ENCODE measurements around the gene SKA2. TPM values are rescaled to one million over a fixed set of nuclear protein-coding genes. Genes with fewer than 3 reads are reported as not detected.
"Not testable (repeated sequence)": the region's sequence is repeated elsewhere in the genome, so short reads cannot be mapped to it uniquely, and the experiment has no call there.

SKA2 gene
- total RNA-seq, 1 donor from 2014 or later: 27.6 TPM

GRCh38 chr17:59097876-59098275 lies 57.1 kb downstream of the SKA2 start:
- DNase-seq (ENCODE audit: low spot score): no peak

GRCh38 chr17:59094861-59095530 lies 60.0 kb downstream of the SKA2 start:
- DNase-seq (ENCODE audit: low spot score): no peak

GRCh38 chr17:59093702-59094231 lies 61.2 kb downstream of the SKA2 start:
- peak; percentile 52 for DNase-seq (ENCODE audit: low spot score)

DNA sequence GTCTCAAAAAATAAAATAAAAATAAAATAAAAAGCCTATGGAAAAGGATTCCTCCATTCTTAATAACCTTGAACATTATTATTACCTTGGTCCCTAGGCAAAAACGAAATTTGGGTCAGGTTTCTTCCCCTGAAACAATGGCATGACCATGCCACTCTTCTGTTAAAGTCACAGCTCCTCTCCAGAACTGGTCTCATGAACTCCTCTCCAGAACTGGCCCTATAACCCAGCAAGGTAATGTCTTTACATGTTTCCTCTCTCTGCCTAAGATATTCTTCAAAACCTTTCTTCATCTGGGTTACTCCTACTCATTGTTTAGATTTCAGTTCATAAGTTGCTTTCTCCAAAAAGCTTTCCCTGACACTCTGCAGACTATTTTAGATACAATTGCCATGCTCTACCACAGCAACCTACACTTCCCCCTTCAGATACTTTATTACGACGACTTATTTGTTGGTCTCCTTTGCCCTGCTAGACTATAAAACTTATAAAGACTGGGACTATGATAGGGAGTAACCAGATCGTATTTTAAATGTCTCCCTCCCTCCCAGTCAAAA lies 61.8 kb downstream of the SKA2 start:
- no peak for DNase-seq (ENCODE audit: low spot score)

- DNase-seq (ENCODE audit: low spot score): not testable (repeated sequence)
Observed at GRCh38 chr17:59090593-59090992, 64.4 kb downstream of the SKA2 start.

GRCh38 chr17:59084154-59084553 lies 70.8 kb downstream of the SKA2 start:
- no peak for DNase-seq (ENCODE audit: low spot score)

- no peak for DNase-seq (ENCODE audit: low spot score)
Observed at GRCh38 chr17:59074494-59074893, 80.5 kb downstream of the SKA2 start.

DNA sequence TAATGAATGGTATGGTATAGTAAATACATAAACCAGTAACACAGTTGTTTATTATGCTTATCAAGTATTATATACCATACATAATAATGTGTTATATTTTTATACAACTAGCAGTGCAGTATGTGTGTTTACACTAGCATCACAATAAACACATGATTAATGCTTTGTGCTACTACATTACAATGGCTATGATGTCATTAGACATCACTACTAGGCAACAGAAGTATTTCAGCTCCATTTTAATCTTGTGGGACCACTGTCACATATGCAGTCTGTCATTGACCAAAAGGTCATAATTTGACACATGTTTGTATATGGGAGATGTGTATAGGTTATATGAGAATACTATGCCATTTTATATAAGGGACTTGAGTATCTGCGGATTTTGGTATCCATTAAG lies 81.0 kb downstream of the SKA2 start:
- no peak for DNase-seq (ENCODE audit: low spot score)

DNA sequence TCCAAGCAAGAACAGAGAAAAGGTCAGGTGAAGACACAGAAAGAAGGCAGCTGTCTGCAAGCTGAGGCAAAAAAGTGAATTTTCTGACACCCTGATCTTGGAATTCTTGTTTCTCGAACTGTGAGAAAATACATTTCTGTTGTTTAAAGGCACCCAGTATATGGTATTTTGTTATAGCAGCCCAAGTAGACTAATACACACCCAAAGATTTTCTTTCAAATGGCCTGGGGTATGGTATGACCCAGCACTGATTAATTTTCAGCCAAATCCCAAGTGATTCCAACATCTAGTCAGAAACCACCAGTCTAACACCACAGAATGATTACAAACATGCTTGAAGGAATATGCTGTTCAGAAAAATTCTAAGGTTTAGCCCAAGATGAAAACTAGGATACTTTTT lies 85.1 kb downstream of the SKA2 start:
- no peak for DNase-seq (ENCODE audit: low spot score)

GRCh38 chr17:59067756-59068155 lies 87.2 kb downstream of the SKA2 start:
- DNase-seq (ENCODE audit: low spot score): no peak

DNA sequence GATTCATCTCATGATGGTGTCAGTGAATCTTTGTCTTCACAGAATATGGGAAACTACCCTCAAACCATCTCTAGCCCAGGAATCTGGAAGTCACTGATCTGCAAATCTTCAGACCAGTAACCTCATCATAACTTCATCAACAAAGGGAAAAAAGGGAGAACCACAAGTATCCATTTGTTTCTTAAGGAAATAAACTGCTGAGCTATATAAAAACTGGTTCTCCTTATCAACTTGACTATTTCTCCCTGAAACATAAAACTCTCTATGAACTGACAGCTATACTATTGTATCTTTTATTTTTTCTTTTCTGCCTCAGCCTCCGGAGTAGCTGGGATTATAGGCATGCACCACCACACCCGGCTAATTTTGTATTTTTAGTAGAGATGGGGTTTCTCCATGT lies 87.6 kb downstream of the SKA2 start:
- no peak for DNase-seq (ENCODE audit: low spot score)

DNA sequence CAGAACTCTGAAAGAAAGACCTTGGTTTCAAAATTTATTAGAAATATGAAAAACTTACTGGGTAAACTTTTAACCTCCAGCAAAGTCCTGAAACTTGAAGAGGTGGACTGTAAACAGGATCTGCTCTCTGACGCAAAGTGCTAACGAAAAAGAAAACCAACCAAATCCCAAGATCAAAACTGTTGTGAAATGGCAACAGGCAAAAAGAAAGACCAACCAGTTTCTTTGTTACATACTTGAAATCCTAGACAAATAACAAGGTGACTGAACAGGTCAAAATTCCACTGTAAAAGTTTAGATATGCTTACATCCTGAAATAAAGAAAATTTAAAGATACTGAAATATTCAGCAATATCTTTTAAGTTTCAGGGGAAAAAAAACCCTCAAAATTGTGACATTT lies 92.5 kb downstream of the SKA2 start:
- DNase-seq (ENCODE audit: low spot score): no peak

Other genes starting within 250 kb of the SKA2 start
- 17.2 TPM for gene TRIM37, start 48.3 kb downstream of the SKA2 start, total RNA-seq
- gene PRR11, start 560 bp upstream of the SKA2 start, total RNA-seq: 1.0 TPM
- 10.8 TPM for gene SMG8, start 54.8 kb upstream of the SKA2 start, total RNA-seq
- 3.6 TPM for gene GDPD1, start 65.3 kb upstream of the SKA2 start, total RNA-seq
- gene YPEL2, start 176.5 kb upstream of the SKA2 start, total RNA-seq: 29.4 TPM

Data from ureter (tissue), 1 donor.